NCI-H2081 treated with DMSO at 0.1 percent for 48 hours (cell line): ENCODE measurements around the gene CAMKK1.

Experiments
- DNase-seq: peaks from one replicate; lab custom pipeline; 2025; lab: John Stamatoyannopoulos, UW

Gene CAMKK1

GRCh38 chr17:3896108-3896967, 3.5 kb upstream of the CAMKK1 start:
- DNase-seq, result no peak

- DNase-seq, result no peak
Measured at GRCh38 chr17:3895354-3895753, 2.5 kb upstream of the CAMKK1 start.

DNA sequence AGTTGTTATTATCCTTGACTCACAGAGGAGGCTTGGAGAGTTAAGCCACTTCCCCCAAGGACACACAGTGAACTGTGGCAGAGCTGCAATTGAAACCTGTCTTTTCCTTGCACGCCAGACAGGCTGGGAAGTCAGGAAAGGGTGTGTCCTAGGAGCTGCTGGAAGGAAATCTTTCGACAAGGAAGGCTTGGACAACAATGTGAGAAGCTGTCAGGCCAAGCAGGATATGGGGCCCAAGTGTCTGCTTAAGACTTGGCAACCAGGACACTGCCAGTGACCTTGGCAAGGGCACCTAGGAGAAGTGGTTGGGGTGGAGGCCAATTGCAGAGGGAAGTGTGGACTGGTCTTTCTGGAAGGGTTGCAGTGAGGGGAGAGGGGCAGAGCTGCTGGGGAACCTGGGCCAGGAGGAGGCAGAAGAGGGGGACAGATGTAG, 2.1 kb upstream of the CAMKK1 start:
- no peak for DNase-seq

- no peak for DNase-seq
Measured at GRCh38 chr17:3894188-3894587, 1.3 kb upstream of the CAMKK1 start.

DNA sequence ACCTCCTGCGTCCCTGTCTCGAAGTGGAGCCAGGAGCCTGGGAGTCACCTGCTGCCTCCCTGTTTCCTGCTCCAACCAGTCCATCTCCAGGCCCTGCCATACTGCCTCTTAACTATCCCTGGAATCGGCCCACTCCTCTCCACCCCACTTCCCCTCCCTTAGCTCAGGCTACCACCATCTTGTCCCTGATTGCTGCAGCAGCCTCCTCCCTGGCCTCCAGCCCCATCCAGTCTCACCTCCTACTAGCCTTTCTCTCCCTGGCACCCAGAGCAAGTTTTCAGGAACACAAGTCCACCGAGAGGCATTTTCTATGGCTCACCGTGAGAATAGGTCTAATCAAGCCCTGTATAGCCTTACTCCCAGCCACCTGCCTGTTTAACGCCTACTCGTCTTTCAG, 865 bp upstream of the CAMKK1 start:
- no peak for DNase-seq

- no peak for DNase-seq
Measured at GRCh38 chr17:3892095-3892998, 506 bp downstream of the CAMKK1 start.

DNA sequence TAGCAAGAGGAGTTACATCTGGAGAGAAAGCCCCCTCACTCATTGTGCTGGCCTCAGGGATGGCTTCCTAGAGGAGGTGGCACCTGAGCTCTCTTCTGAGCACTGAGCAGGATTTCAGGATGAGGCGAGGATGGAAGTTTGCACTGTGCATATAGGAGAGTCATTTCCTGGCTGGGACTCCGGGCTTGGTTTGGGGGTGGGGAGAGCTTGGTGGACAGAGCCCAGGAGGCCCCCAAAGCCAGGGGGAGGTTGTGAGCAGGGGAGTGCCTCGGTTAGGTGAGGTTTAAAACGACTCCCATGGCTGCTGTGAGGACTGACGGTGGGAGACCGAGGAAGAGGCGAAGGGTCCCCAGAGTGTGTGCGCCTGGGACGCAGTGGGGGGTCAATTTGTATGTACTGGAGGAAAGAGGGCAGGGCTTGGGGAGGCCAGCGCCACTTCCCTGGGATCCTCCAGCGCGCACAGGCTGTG, 1.2 kb downstream of the CAMKK1 start:
- no peak for DNase-seq

- no peak for DNase-seq
Measured at GRCh38 chr17:3890878-3891219, 2.0 kb downstream of the CAMKK1 start.

DNA sequence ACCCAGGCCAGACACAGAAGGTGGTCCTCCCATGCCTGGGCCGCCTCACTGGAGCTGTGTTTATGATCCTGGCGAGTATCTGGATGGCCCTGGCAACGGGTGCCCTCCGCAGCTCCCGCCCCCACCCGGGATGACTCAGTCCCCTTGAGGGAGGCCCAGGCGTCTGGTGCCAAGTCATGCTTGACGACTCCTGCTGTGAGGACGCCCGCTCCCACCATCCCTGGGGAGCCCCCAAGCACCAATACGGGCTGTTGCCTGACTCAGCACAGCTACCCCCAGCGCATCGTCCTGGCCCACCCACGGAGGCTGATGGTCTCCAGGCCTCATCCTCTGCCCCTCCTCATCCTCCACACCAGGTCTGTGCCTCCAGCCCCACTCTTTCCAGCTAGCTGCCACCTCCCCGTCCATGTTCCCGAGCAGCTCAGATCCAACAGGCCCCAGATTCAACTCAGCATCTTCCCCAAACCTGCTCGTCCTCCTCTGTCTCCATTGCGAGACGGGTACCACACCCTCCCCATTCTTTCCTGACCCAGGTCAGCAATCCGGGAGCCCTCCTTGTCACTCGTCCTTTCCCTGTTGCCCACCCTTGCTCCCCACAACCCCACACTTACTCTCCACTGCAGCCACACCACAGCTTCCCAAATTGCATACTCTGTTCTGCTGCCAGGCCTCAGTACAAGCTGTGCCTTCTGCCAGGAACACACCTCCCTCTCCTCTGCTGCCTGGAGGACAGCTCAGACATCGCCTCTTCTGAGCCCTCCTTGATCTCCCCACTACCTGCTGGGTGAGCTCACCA, 2.6 kb downstream of the CAMKK1 start:
- DNase-seq, result no peak

- DNase-seq, result no peak
Measured at GRCh38 chr17:3889325-3890012, 3.4 kb downstream of the CAMKK1 start.

GRCh38 chr17:3888343-3889171, 4.3 kb downstream of the CAMKK1 start:
- no peak for DNase-seq

- DNase-seq, result no peak
Measured at GRCh38 chr17:3887804-3888203, 5.0 kb downstream of the CAMKK1 start.

GRCh38 chr17:3887394-3887793, 5.5 kb downstream of the CAMKK1 start:
- DNase-seq, result no peak

DNA sequence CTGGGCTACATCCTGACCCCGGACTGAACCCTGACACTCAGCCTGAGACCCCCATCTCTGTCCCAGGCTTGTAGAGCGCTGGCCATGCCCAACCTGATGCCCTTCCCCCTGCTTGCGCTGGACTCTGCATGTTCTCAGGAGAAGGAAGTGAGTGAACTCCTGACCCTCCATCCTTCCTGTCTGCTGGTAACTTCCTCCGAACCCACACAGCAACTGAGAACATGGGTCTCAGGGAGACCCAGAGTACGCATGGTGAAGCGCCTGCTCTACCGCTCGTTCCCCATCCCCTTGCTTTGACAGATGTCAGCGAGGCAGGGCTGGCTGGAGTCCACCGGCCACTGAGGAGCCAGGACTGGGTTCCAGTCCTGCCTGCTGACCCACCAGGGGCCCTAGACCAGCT, 6.1 kb downstream of the CAMKK1 start:
- no peak for DNase-seq

GRCh38 chr17:3885970-3886369, 6.9 kb downstream of the CAMKK1 start:
- no peak for DNase-seq

- DNase-seq, result no peak
Measured at GRCh38 chr17:3885271-3885670, 7.6 kb downstream of the CAMKK1 start.

GRCh38 chr17:3884188-3884587, 8.7 kb downstream of the CAMKK1 start:
- no peak for DNase-seq

GRCh38 chr17:3882276-3882675, 10.6 kb downstream of the CAMKK1 start:
- DNase-seq, result no peak

DNA sequence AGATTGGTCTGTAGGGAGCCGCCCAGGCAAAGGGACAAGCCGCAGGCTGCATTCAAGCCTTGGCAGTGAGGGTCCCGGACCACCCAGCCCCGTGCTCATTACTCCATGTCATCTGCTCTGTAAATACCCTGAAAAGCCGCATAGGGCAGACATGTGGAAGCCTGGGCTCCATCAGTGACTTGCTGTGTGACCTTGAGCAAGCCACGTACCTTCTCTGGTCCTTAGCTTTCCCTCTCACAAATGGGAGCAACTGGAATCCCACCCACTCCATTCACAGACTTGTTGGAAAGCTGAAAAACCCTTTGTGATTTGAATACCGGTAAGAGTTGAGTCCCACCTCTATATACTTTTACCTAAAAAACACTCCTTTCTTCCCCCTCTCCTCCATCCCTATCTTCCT, 11.9 kb downstream of the CAMKK1 start:
- no peak for DNase-seq

- DNase-seq, result no peak
Measured at GRCh38 chr17:3879591-3880417, 13.0 kb downstream of the CAMKK1 start.
